Measurements from ENCODE around the gene TCF7L2. TPM values are rescaled to one million over a fixed set of nuclear protein-coding genes. Genes with fewer than 3 reads are reported as not detected.
"Not testable (repeated sequence)": the region's sequence is repeated elsewhere in the genome, so short reads cannot be mapped to it uniquely, and the experiment has no call there.

Gene TCF7L2
- total RNA-seq, 6 experiments from 2014 or later, result 14.6 to 18.1 (median 16.2) TPM

DNA sequence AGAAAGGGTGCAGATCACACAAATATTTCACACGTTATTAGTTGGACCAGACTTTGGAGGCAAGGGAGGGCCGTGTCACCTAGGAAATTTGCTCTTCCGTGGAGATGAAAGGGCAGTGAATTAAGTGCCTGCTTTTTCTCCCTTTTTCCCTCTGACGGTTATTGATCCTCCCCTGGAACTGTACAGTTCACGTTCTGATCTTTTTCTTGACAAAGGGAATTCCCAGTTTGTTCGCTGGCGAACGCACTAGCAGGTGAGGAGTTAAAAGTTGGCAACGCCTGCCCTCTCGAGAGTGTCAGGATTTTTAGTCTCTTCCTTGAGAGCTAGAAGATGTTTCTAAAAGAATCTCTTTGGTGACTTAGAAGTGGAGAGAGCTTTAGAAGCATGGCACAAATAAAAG, 111.5 kb downstream of the TCF7L2 start:
- TF ChIP-seq, protein P1, sequence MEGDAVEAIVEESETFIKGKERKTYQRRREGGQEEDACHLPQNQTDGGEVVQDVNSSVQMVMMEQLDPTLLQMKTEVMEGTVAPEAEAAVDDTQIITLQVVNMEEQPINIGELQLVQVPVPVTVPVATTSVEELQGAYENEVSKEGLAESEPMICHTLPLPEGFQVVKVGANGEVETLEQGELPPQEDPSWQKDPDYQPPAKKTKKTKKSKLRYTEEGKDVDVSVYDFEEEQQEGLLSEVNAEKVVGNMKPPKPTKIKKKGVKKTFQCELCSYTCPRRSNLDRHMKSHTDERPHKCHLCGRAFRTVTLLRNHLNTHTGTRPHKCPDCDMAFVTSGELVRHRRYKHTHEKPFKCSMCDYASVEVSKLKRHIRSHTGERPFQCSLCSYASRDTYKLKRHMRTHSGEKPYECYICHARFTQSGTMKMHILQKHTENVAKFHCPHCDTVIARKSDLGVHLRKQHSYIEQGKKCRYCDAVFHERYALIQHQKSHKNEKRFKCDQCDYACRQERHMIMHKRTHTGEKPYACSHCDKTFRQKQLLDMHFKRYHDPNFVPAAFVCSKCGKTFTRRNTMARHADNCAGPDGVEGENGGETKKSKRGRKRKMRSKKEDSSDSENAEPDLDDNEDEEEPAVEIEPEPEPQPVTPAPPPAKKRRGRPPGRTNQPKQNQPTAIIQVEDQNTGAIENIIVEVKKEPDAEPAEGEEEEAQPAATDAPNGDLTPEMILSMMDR (IDR thresholded peaks at IDR 0.05), result no peak
- peaks cover 10% of the 10 kb centered on the region for H3K4me1 Mint-ChIP-seq (ENCODE audit: low read depth)
- no peak overlapping the region for H3K4me3 Mint-ChIP-seq

DNA sequence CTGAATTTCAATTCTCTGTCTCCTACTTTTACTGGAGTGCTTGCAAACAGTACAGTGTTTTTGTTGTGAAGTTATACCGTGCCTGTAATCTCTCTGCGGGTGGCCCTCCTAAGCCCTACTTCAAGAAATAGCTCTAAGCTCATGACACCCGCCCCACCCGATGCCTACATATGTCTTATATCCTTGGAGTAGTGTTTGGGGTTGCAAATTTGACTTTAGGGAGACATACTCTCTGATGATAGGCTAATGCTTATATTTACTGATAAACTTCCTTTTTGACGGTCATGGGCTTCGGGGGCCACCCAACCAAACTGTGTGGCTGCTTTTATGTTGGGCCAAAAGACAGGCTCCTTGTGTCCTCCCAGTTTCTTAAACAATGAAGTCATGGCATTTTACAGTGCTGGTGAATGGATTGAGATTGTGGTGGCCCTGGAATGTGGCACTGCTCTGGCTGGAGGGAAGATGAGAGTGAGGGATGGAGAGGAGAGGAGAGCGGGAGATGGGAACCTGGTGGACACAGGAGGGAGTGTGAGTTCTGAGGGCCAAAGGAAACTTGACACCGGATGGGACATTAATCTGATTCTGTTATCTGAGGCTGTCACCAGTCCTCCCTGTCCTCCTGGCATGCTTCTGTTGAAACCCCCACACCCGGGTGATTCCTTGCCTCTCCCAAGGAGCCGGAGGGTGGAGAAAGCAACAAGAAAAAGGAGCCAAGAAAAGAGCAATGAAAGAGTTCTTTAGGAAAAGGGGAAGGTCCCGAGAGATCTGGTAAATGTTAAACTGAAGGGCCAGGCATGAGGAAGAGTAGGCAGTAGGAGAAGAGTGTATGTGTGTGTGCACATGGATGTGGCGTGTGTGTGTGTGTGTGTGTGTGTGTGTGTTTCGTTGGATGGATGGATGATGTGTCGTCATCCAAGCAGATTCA, 113.3 kb downstream of the TCF7L2 start:
- no peak for DNase-seq
- Mint-ChIP-seq H3K4me1 (ENCODE audit: low read depth) (peaks cover 16% of the 10 kb centered on the region), H3K27me3 (ENCODE audit: insufficient read depth) (no peaks in the 10 kb centered on the region), H3K36me3 (ENCODE audit: low read depth) (peaks cover 9% of the 10 kb centered on the region), H3K4me3 (no peak overlapping the region), H3K27ac (no peak overlapping the region; the same call in 1 of the 2 replicates), H3K9me3 (no peaks in the 10 kb centered on the region)
- TF ChIP-seq, protein P1 (IDR thresholded peaks at IDR 0.05), result no peak

More for the DNA sequence above, 111.5 kb downstream of the TCF7L2 start:
- Mint-ChIP-seq H3K36me3 (ENCODE audit: low read depth) (peaks cover 9% of the 10 kb centered on the region), H3K27ac (no peak overlapping the region), H3K9me3 (no peaks in the 10 kb centered on the region), H3K27me3 (ENCODE audit: insufficient read depth) (no peaks in the 10 kb centered on the region)
- DNase-seq, result no peak

DNA sequence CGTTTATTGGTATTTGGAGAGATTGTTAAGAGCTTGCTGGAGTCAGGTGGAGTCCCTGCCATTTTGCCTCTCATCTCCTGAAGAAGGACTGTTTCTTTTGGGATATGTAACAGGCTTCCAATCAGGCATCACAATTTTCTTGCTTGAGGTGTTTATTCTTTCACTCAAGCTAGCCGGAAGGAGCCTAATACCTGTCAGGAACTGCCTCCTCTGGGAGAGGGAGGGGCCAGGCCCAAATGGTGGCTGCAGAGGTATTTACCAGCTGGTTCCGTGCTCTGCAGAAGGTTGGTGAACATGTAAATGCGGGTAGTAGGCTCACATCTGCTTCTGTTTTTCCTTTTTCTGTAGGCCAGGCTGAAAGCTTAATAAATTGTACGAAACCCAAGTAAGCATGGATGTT, 114.0 kb downstream of the TCF7L2 start:
- Mint-ChIP-seq H3K36me3 (ENCODE audit: low read depth) (peaks cover 9% of the 10 kb centered on the region), H3K4me3 (no peak overlapping the region), H3K4me1 (ENCODE audit: low read depth) (peaks cover 16% of the 10 kb centered on the region), H3K9me3 (no peaks in the 10 kb centered on the region), H3K27me3 (ENCODE audit: insufficient read depth) (no peaks in the 10 kb centered on the region), H3K27ac (no peak overlapping the region)
- TF ChIP-seq, protein P1 (IDR thresholded peaks at IDR 0.05), result no peak
- DNase-seq, result no peak

DNA sequence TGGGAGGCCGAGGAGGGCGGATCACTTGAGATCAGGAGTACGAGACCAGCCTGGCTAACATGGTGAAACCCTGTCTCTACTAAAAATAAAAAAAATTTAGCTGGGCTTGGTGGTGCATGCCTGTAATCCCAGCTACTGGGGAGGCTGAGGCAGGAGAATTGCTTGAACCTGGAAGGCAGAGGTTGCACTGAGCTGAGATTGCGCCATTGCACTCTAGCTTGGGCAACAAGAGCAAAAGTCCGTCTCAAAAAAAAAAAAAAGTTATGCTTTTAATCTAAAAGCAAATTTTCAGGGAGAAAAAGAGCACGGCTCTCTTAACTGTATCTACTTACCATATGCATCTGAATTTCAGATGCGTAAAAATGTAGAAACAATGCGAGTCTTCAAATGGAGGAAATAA, 116.1 kb downstream of the TCF7L2 start:
- Mint-ChIP-seq H3K4me1 (ENCODE audit: low read depth) (peaks cover 16% of the 10 kb centered on the region), H3K36me3 (ENCODE audit: low read depth) (peaks cover 15% of the 10 kb centered on the region)
- not testable (repeated sequence) for H3K4me3 Mint-ChIP-seq; DNase-seq; H3K27ac Mint-ChIP-seq; H3K27me3 Mint-ChIP-seq (ENCODE audit: insufficient read depth); H3K9me3 Mint-ChIP-seq

DNA sequence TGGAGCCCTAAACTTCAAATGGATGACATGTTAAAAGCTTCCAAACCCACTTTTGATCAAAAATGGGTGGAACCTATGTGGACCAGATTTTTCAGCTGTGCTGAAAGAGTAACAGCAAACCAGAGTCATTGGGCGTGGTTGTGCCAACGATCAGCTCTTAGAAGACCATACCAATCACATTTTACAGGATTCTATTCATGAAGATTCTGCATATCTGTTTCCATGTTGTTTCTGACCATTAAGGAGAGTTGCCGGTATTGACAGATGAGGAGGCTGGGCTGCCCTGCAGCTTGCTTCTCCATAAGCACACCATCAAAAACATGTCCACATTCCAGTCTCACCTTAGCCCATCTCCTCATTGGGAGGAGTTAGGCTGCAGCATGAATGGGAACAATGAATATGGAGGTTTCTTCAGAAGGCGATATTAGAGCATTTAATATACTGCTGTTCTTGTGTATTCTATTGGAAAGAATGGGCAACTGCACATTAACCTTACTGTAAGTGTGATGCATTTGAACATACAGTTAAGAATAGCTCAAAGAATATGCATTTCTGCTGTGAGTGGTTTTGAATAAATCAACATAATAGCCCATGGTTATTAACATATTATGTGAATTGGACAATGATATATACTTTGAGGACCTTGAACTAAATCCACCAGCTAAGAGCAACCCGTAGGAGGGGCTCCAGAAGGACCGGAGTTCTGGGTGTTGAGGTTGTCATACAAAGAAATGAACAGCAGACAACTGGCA, 116.7 kb downstream of the TCF7L2 start:
- H3K4me1 Mint-ChIP-seq (ENCODE audit: low read depth), result peaks cover 22% of the 10 kb centered on the region
- TF ChIP-seq, protein P1 (IDR thresholded peaks at IDR 0.05), result no peak
- H3K27ac Mint-ChIP-seq, result no peak overlapping the region
- H3K9me3 Mint-ChIP-seq, result no peaks in the 10 kb centered on the region
- no peak overlapping the region for H3K4me3 Mint-ChIP-seq
- no peaks in the 10 kb centered on the region; the same call in 1 of the 2 replicates for H3K27me3 Mint-ChIP-seq (ENCODE audit: insufficient read depth)
- DNase-seq, result no peak
- peaks cover 11% of the 10 kb centered on the region for H3K36me3 Mint-ChIP-seq (ENCODE audit: low read depth)

DNA sequence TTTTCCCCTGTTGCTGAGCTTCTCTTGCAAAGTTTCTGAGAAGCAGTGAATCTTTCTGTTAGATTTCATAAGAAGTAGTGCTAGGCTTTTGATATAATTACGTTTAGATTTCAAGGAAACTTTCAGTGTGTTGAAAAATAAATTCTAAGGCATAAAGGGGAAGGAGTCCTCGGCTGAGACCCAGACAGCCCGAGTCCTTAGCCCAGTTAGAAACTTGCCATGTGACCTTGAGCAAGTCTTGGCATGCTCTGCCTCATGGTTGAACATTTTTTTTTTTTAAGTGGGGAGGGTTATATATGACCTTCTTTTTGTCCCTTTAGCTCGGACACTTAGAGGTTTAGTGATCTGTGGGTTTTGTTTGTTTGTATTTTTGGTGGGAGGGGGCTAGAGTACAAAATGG, 117.5 kb downstream of the TCF7L2 start:
- Mint-ChIP-seq H3K4me1 (ENCODE audit: low read depth) (peaks cover 24% of the 10 kb centered on the region), H3K4me3 (no peak overlapping the region), H3K27me3 (ENCODE audit: insufficient read depth) (no peaks in the 10 kb centered on the region; the same call in 1 of the 2 replicates), H3K36me3 (ENCODE audit: low read depth) (peaks cover 10% of the 10 kb centered on the region), H3K27ac (no peak overlapping the region), H3K9me3 (no peaks in the 10 kb centered on the region)
- no peak for DNase-seq
- TF ChIP-seq, protein P1 (IDR thresholded peaks at IDR 0.05), result no peak

Data from HFFc6 (cell line).